Measurements from ENCODE around the gene DOCK1.

DOCK1 gene

DNA sequence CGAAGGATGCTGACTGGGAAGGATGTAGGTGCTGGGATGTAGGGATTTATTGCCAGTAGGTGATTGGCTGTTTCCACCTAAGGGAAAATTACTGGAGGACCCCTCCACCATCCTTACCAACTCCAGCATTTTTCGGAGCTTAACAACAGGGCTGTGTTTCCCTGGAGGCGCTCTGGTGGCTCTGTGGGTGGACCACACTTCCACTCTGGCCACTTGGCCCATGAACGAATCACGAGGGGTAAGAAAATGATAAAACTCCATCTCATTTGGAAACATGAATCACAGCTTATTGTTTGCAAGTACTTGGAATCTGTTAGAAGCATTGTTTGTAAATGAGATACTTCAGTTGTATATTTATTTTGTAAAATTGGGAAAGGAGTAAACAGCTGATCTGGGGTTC lies 3.0 kb downstream of the DOCK1 start:
- Histone ChIP-seq H3K27ac (ENCODE audit: low read length) (no peak overlapping the region), H3K4me1 (ENCODE audit: insufficient read depth, low read length) (no peaks in the 10 kb centered on the region), H3K9ac (ENCODE audit: low read depth, low read length) (no peak overlapping the region), H3K27me3 (ENCODE audit: insufficient read depth, low read length, poor library complexity) (no peaks in the 10 kb centered on the region), H3K79me2 (ENCODE audit: insufficient read depth, low read length) (no peaks in the 10 kb centered on the region), H2AFZ (ENCODE audit: low read depth, low read length) (no peak overlapping the region), H3K9me3 (ENCODE audit: insufficient read depth, low read length, severe bottlenecking) (peaks cover 6% of the 10 kb centered on the region), H4K20me1 (ENCODE audit: insufficient read depth, low read length) (no peaks in the 10 kb centered on the region), H3K4me2 (ENCODE audit: insufficient read depth, low read length) (no peak overlapping the region), H3K4me3 (ENCODE audit: low read depth in 1 of 2, low read length in 2 of 2) (no peak overlapping the region), H3K36me3 (ENCODE audit: insufficient read depth, low read length) (no peaks in the 10 kb centered on the region)
- ATAC-seq (ENCODE audit: insufficient read depth, low read depth) (no peak), DNase-seq (no peak)
- TF ChIP-seq, protein P1, sequence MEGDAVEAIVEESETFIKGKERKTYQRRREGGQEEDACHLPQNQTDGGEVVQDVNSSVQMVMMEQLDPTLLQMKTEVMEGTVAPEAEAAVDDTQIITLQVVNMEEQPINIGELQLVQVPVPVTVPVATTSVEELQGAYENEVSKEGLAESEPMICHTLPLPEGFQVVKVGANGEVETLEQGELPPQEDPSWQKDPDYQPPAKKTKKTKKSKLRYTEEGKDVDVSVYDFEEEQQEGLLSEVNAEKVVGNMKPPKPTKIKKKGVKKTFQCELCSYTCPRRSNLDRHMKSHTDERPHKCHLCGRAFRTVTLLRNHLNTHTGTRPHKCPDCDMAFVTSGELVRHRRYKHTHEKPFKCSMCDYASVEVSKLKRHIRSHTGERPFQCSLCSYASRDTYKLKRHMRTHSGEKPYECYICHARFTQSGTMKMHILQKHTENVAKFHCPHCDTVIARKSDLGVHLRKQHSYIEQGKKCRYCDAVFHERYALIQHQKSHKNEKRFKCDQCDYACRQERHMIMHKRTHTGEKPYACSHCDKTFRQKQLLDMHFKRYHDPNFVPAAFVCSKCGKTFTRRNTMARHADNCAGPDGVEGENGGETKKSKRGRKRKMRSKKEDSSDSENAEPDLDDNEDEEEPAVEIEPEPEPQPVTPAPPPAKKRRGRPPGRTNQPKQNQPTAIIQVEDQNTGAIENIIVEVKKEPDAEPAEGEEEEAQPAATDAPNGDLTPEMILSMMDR (IDR thresholded peaks at IDR 0.05; ENCODE audit: borderline replicate concordance, extremely low read depth, low read length, poor library complexity, severe bottlenecking) = no peak
- TF ChIP-seq EZH2 (IDR thresholded peaks at IDR 0.05; ENCODE audit: borderline replicate concordance, low read depth, low read length, severe bottlenecking) = no peak

DNA sequence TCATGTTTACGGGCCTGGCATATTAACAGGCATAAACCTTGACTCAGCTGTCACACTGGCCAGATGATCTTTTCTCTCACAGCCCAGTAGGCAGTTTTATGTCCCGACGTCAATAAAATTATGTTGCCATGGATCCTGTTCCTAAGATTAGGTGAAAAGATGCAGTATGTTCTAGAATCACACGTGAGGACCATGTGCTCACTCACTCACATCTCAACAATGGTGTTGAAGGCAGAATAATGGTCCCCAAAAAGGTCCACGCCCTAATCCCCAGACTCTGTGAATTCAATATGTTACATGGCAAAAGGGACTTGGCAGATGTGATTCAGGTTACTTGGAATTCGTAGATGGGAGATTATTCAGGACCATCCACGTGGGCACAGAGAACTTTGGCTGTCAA lies 3.5 kb downstream of the DOCK1 start:
- Histone ChIP-seq H3K4me3 (ENCODE audit: low read depth in 1 of 2, low read length in 2 of 2) (no peak overlapping the region), H3K79me2 (ENCODE audit: insufficient read depth, low read length) (no peaks in the 10 kb centered on the region), H3K9ac (ENCODE audit: low read depth, low read length) (no peak overlapping the region), H3K27ac (ENCODE audit: low read length) (no peak overlapping the region), H3K36me3 (ENCODE audit: insufficient read depth, low read length) (no peaks in the 10 kb centered on the region), H3K4me2 (ENCODE audit: insufficient read depth, low read length) (no peak overlapping the region), H3K9me3 (ENCODE audit: insufficient read depth, low read length, severe bottlenecking) (peaks cover 6% of the 10 kb centered on the region), H3K4me1 (ENCODE audit: insufficient read depth, low read length) (no peaks in the 10 kb centered on the region), H4K20me1 (ENCODE audit: insufficient read depth, low read length) (no peaks in the 10 kb centered on the region), H3K27me3 (ENCODE audit: insufficient read depth, low read length, poor library complexity) (no peaks in the 10 kb centered on the region), H2AFZ (ENCODE audit: low read depth, low read length) (no peak overlapping the region)
- ATAC-seq (ENCODE audit: insufficient read depth, low read depth) (no peak), DNase-seq (no peak)
- TF ChIP-seq EZH2 (IDR thresholded peaks at IDR 0.05; ENCODE audit: borderline replicate concordance, low read depth, low read length, severe bottlenecking) = no peak
- TF ChIP-seq, protein P1 (IDR thresholded peaks at IDR 0.05; ENCODE audit: borderline replicate concordance, extremely low read depth, low read length, poor library complexity, severe bottlenecking) = no peak

DNA sequence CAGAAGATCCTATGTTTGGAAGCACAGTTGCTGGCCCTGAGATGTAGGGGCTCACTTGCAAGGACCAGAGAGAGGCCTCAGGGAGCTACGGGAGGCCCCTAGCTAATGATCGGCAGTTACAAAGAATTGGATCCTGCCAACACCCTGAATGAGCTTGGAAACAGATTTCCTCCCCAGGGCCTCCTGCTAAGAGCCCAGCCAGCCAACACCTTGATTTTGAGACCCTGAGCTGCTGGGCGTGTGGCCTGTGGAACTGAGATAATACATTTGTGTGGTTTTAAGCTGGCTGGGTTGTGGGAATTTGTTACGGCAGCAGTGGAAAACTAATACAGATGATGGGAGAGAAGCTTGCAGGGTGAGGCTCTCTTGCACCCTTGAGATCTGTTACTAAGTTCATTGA lies 3.9 kb downstream of the DOCK1 start:
- no peaks in the 10 kb centered on the region for H3K79me2 ChIP-seq (ENCODE audit: insufficient read depth, low read length)
- no peak overlapping the region for H2AFZ ChIP-seq (ENCODE audit: low read depth, low read length)
- ATAC-seq (ENCODE audit: insufficient read depth, low read depth) = no peak
- no peak overlapping the region for H3K4me3 ChIP-seq (ENCODE audit: low read depth in 1 of 2, low read length in 2 of 2)
- H3K9me3 ChIP-seq (ENCODE audit: insufficient read depth, low read length, severe bottlenecking) = peaks cover 6% of the 10 kb centered on the region
- no peaks in the 10 kb centered on the region for H4K20me1 ChIP-seq (ENCODE audit: insufficient read depth, low read length)
- H3K27ac ChIP-seq (ENCODE audit: low read length) = no peak overlapping the region
- H3K9ac ChIP-seq (ENCODE audit: low read depth, low read length) = no peak overlapping the region
- no peaks in the 10 kb centered on the region for H3K36me3 ChIP-seq (ENCODE audit: insufficient read depth, low read length)
- no peak for TF ChIP-seq EZH2 (IDR thresholded peaks at IDR 0.05; ENCODE audit: borderline replicate concordance, low read depth, low read length, severe bottlenecking)
- TF ChIP-seq, protein P1 (IDR thresholded peaks at IDR 0.05; ENCODE audit: borderline replicate concordance, extremely low read depth, low read length, poor library complexity, severe bottlenecking) = no peak
- H3K27me3 ChIP-seq (ENCODE audit: insufficient read depth, low read length, poor library complexity) = no peaks in the 10 kb centered on the region
- DNase-seq = no peak
- H3K4me2 ChIP-seq (ENCODE audit: insufficient read depth, low read length) = no peak overlapping the region
- H3K4me1 ChIP-seq (ENCODE audit: insufficient read depth, low read length) = no peaks in the 10 kb centered on the region

DNA sequence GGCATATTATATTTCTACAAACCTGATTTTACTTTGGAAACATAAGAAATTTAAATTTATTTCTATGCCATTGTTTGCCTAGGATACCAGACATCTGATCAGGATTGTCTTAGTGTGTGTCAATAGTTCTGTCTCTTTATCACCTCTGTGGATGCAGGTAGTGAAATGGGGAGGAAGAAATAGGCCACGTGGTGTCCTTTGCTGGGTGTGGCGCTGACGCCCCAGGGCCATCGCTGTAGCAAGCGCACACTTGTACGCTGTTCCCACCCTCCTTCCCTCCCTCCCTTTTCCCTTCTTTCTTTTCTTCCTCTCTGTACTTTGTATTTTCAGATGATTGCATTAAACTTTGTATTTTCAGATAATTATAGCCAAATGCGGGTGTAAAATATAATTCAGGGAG lies 5.0 kb downstream of the DOCK1 start:
- DNase-seq (no peak), ATAC-seq (ENCODE audit: insufficient read depth, low read depth) (no peak)
- no peaks in the 10 kb centered on the region for H4K20me1 ChIP-seq (ENCODE audit: insufficient read depth, low read length)
- no peaks in the 10 kb centered on the region for H3K27me3 ChIP-seq (ENCODE audit: insufficient read depth, low read length, poor library complexity)
- no peak overlapping the region for H2AFZ ChIP-seq (ENCODE audit: low read depth, low read length)
- no peaks in the 10 kb centered on the region for H3K36me3 ChIP-seq (ENCODE audit: insufficient read depth, low read length)
- H3K9me3 ChIP-seq (ENCODE audit: insufficient read depth, low read length, severe bottlenecking) = peaks cover 6% of the 10 kb centered on the region
- no peak overlapping the region for H3K4me3 ChIP-seq (ENCODE audit: low read depth in 1 of 2, low read length in 2 of 2)
- H3K9ac ChIP-seq (ENCODE audit: low read depth, low read length) = no peak overlapping the region
- no peaks in the 10 kb centered on the region for H3K4me1 ChIP-seq (ENCODE audit: insufficient read depth, low read length)
- no peaks in the 10 kb centered on the region for H3K79me2 ChIP-seq (ENCODE audit: insufficient read depth, low read length)
- no peak overlapping the region for H3K4me2 ChIP-seq (ENCODE audit: insufficient read depth, low read length)
- no peak overlapping the region for H3K27ac ChIP-seq (ENCODE audit: low read length)
- TF ChIP-seq EZH2 (IDR thresholded peaks at IDR 0.05; ENCODE audit: borderline replicate concordance, low read depth, low read length, severe bottlenecking) = no peak
- TF ChIP-seq, protein P1 (IDR thresholded peaks at IDR 0.05; ENCODE audit: borderline replicate concordance, extremely low read depth, low read length, poor library complexity, severe bottlenecking) = no peak

Measured in DND-41 (cell line).